HepG2 (cell line): ENCODE data around the gene PGAP3. TPM values are rescaled to one million over a fixed set of nuclear protein-coding genes. Genes with fewer than 3 reads are reported as not detected.

Experiments used
- ATF7 ChIP-seq, 2 experiments: fragments of 450-650 bp in 1 of 2; sonication (generic) in 1 of 2; formaldehyde crosslinking in 1 of 2; IDR thresholded peaks; 2 replicates each; pipeline versions ENCODE4 v1.4.0 to v1.6.1; 2016 to 2020; ENCODE audit warnings: antibody characterized with exemption in 1 of 2, mild to moderate bottlenecking in 1 of 2, missing genetic modification reagents in 1 of 2
- CREM ChIP-seq, 2 experiments: sonication (generic) in 1 of 2; formaldehyde crosslinking in 1 of 2; IDR thresholded peaks; 2 replicates each; pipeline versions ENCODE4 v1.4.0 to v1.6.1; 2016 to 2020; ENCODE audit warnings: antibody characterized with exemption in 1 of 2, mild to moderate bottlenecking in 1 of 2, missing genetic modification reagents in 1 of 2
- JUND ChIP-seq: sonication (generic); formaldehyde crosslinking; IDR thresholded peaks from 2 replicates; pipeline ENCODE4 v1.8.0; 2022; ENCODE audit warnings: mild to moderate bottlenecking, missing genetic modification reagents
- PAWR ChIP-seq: sonication (generic); formaldehyde crosslinking; IDR thresholded peaks from 2 replicates; pipeline ENCODE4 v1.4.0; 2020; ENCODE audit warnings: missing genetic modification reagents, mild to moderate bottlenecking, borderline replicate concordance
- RARG ChIP-seq: sonication (generic); formaldehyde crosslinking; IDR thresholded peaks from 2 replicates; pipeline ENCODE4 v1.4.0; 2020; ENCODE audit warnings: low read depth, mild to moderate bottlenecking, missing genetic modification reagents
- TBX3 ChIP-seq: fragments of 450-650 bp; IDR thresholded peaks from 2 replicates; pipeline ENCODE4 v1.6.1; 2017; ENCODE audit warnings: antibody characterized with exemption, mild to moderate bottlenecking, inconsistent platforms, borderline replicate concordance
- WIZ ChIP-seq: sonication (generic); formaldehyde crosslinking; IDR thresholded peaks from 2 replicates; pipeline ENCODE4 v1.5.1; 2020; ENCODE audit warnings: mild to moderate bottlenecking, missing genetic modification reagents
- ZBTB7A ChIP-seq: sonication (generic); formaldehyde crosslinking; IDR thresholded peaks from 2 replicates; pipeline ENCODE4 v1.8.0; 2022; ENCODE audit warnings: mild to moderate bottlenecking, missing genetic modification reagents
- ZNF10 ChIP-seq: sonication (generic); formaldehyde crosslinking; IDR thresholded peaks from 2 replicates; pipeline ENCODE4 v1.4.0; 2020; ENCODE audit warnings: mild to moderate bottlenecking, low read depth, missing genetic modification reagents, borderline replicate concordance
- ZNF333 ChIP-seq: sonication (generic); formaldehyde crosslinking; IDR thresholded peaks from 2 replicates; pipeline ENCODE4 v1.4.0; 2020; ENCODE audit warnings: mild to moderate bottlenecking, missing genetic modification reagents, borderline replicate concordance
- ZNF33B ChIP-seq: sonication (generic); formaldehyde crosslinking; IDR thresholded peaks from 2 replicates; pipeline ENCODE4 v1.5.1; 2020; ENCODE audit warnings: mild to moderate bottlenecking, missing genetic modification reagents
- ZNF354B ChIP-seq: sonication (generic); formaldehyde crosslinking; IDR thresholded peaks from 2 replicates; pipeline ENCODE4 v1.8.0; 2022; ENCODE audit warnings: mild to moderate bottlenecking, missing genetic modification reagents
- ZNF431 ChIP-seq: sonication (generic); formaldehyde crosslinking; IDR thresholded peaks from 2 replicates; pipeline ENCODE4 v1.9.0; 2022; ENCODE audit warnings: missing genetic modification reagents, low read depth, mild to moderate bottlenecking, borderline replicate concordance
- ZNF567 ChIP-seq: sonication (generic); formaldehyde crosslinking; IDR thresholded peaks from 2 replicates; pipeline ENCODE4 v1.8.1; 2023; ENCODE audit warnings: mild to moderate bottlenecking, missing genetic modification reagents, borderline replicate concordance
- ZNF761 ChIP-seq: sonication (generic); formaldehyde crosslinking; conservative IDR thresholded peaks from 2 replicates; pipeline ENCODE4 v1.4.0; 2020; ENCODE audit warnings: mild to moderate bottlenecking, missing genetic modification reagents
- polyA plus RNA-seq, 8 experiments: library from polyadenylated mRNA; depleted of rRNA in 3 of 8; stranded (reverse) in 7 of 8; unstranded in 1 of 8; fragments of >200 nt; fragmentation: Illumina TruSeq in 4 of 8; extraction: Trizol in 4 of 8; gene quantifications; 2 replicates each; pipeline versions ENCODE4 v1.2.1 to v1.2.3, GENCODE V29; 2011 to 2016; ENCODE audit warnings: low read depth in 4 of 8, missing spikeins in 1 of 8, mixed read lengths in 1 of 8; ENCODE audit not compliant: insufficient read depth in 1 of 8
- total RNA-seq, 5 experiments: library from RNA; depleted of rRNA; stranded (reverse); fragments of >200 nt; fragmentation: Illumina TruSeq; extraction: Trizol; gene quantifications; 2 replicates each; pipeline ENCODE4 v1.2.3, GENCODE V29; 2016; ENCODE audit warnings: low read depth in 1 of 5
- TF ChIP-seq, protein P1 (sequence below): IDR thresholded peaks from 2 replicates; pipeline ENCODE4 v1.6.1; 2012; ENCODE audit warnings: inconsistent platforms
- TF ChIP-seq, protein P2 (sequence below): sonication (generic); formaldehyde crosslinking; IDR thresholded peaks from 2 replicates; pipeline ENCODE4 v1.8.0; 2022; ENCODE audit warnings: mild to moderate bottlenecking, missing genetic modification reagents; ENCODE audit not compliant: insufficient replicate concordance
- TF ChIP-seq, protein P3 (sequence below), 2 experiments: sonication (generic) in 1 of 2; formaldehyde crosslinking in 1 of 2; IDR thresholded peaks; 2 replicates each; pipeline versions ENCODE4 v1.6.1 to v1.9.0; 2014 to 2022; ENCODE audit warnings: antibody characterized with exemption in 1 of 2, borderline replicate concordance in 1 of 2, inconsistent platforms in 1 of 2, low read depth in 1 of 2, missing genetic modification reagents in 1 of 2

The PGAP3 gene
- total and polyA plus RNA-seq, 2 of the 13 experiments (the other 11 are each of a cell fraction or from before 2014, with no cell fraction given), result 11.9 to 14.6 TPM

DNA sequence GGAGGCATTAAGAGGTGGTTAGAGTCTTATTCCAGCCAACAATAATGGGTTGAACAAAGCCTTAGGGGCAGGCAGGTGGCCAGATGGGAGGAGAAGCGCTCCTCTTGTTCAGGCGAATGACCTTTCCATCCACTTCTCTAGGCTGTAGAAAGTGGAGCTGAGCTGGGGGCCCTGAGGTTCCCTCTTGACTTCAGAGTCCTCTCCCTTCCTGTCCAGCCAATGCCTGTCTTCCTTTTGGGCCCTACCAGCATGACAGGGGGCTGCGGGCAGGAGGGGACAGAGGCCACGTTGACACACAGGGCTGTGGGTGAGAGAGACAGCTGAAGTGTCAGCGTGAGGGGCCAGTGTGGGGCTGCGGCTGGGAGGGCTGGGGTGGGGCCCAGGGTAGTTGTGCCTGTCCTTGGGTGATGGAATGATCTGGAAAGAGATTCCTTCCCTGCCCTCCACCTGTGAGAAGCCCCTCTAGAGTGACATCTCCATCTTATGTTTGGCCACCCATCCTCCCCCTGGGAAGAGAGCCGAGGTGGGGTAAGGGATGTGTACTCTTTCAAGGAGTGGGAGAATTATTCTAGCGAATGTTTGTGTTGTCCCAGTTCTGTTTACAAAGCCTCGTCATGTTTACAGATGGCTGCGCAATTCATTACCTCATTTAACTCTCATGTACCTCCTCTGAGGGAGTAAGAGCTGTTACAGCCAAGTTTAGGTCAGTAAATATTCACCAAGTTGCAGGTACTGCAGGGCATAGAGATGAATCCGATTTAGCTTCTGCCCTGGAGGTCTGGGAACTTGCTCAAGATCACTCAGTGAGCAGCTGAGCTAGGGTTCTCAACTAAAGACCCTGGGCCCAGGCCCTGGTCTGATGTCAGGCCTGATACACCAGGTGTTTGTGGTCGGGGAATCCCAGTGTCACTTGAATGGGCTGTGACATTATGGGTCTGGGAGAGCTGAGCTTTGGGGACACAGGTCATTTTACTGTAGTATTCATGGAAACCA, 15.3 kb upstream of the PGAP3 start (continued):
- TF ChIP-seq ZNF761 (CRISPR knock-in tag) (peak; percentile 67; the same call in 1 of the 2 replicates), ZNF333 (CRISPR knock-in tag) (no peak), CREM (IDR thresholded peaks at IDR 0.05) (peak; percentile 84), CREM (CRISPR knock-in tag; IDR thresholded peaks at IDR 0.05) (no peak), ATF7 (IDR thresholded peaks at IDR 0.05) (peak; percentile 86), ATF7 (CRISPR knock-in tag; IDR thresholded peaks at IDR 0.05) (peak; percentile 71; the same call in 1 of the 2 replicates), ZNF431 (peak; percentile 62; the same call in 1 of the 2 replicates), ZBTB7A (CRISPR knock-in tag) (peak; percentile 89), TBX3 (peak; percentile 83; the same call in 1 of the 2 replicates), ZNF567 (CRISPR knock-in tag) (no peak), WIZ (CRISPR knock-in tag) (0 out of 2 replicates have a peak, but pooled peaks have one; percentile 42), RARG (peak; percentile 96; the same call in 1 of the 2 replicates), JUND (CRISPR knock-in tag) (no peak), ZNF10 (CRISPR knock-in tag) (no peak), ZNF33B (CRISPR knock-in tag) (peak; percentile 50), ZNF354B (CRISPR knock-in tag) (no peak), PAWR (CRISPR knock-in tag) (no peak)
- TF ChIP-seq, protein P1, sequence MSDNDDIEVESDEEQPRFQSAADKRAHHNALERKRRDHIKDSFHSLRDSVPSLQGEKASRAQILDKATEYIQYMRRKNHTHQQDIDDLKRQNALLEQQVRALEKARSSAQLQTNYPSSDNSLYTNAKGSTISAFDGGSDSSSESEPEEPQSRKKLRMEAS, result peak; percentile 81
- TF ChIP-seq, protein P2, sequence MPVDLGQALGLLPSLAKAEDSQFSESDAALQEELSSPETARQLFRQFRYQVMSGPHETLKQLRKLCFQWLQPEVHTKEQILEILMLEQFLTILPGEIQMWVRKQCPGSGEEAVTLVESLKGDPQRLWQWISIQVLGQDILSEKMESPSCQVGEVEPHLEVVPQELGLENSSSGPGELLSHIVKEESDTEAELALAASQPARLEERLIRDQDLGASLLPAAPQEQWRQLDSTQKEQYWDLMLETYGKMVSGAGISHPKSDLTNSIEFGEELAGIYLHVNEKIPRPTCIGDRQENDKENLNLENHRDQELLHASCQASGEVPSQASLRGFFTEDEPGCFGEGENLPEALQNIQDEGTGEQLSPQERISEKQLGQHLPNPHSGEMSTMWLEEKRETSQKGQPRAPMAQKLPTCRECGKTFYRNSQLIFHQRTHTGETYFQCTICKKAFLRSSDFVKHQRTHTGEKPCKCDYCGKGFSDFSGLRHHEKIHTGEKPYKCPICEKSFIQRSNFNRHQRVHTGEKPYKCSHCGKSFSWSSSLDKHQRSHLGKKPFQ (CRISPR knock-in tag), result peak; percentile 65
- TF ChIP-seq, protein P3, sequence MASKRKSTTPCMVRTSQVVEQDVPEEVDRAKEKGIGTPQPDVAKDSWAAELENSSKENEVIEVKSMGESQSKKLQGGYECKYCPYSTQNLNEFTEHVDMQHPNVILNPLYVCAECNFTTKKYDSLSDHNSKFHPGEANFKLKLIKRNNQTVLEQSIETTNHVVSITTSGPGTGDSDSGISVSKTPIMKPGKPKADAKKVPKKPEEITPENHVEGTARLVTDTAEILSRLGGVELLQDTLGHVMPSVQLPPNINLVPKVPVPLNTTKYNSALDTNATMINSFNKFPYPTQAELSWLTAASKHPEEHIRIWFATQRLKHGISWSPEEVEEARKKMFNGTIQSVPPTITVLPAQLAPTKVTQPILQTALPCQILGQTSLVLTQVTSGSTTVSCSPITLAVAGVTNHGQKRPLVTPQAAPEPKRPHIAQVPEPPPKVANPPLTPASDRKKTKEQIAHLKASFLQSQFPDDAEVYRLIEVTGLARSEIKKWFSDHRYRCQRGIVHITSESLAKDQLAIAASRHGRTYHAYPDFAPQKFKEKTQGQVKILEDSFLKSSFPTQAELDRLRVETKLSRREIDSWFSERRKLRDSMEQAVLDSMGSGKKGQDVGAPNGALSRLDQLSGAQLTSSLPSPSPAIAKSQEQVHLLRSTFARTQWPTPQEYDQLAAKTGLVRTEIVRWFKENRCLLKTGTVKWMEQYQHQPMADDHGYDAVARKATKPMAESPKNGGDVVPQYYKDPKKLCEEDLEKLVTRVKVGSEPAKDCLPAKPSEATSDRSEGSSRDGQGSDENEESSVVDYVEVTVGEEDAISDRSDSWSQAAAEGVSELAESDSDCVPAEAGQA (IDR thresholded peaks at IDR 0.05; ENCODE audit: low read depth), result peak; percentile 35; the same call in 1 of the 2 replicates
- TF ChIP-seq, protein P3 (CRISPR knock-in tag; IDR thresholded peaks at IDR 0.05; ENCODE audit: borderline replicate concordance), result no peak
